ENCODE measurements around the gene GON4L. TPM values are rescaled to one million over a fixed set of nuclear protein-coding genes. Genes with fewer than 3 reads are reported as not detected.

Gene GON4L
- total and polyA plus RNA-seq, 2 experiments from 2014 or later: 45.2 to 93.1 TPM

DNA sequence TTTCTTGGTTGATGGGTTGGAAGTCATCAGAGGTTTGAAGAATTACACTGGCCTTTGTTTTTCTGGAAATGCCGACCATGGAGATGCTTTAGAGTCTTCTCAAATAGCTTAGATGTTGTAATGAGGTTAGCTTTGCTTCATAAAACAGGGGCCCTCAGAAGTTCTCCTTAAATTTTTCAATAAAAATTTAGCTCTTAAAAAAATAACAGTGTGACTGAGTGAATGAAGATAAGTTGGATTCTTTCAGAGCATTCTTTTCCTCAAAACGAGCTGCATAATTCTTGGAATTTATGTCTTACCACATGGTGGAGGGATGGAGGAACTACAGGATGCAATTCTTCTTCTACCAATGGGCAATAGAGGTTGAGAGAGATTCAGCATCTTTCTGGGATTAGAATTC, 25.8 kb upstream of the GON4L start:
- Histone ChIP-seq H3K9me2 (ENCODE audit: insufficient read depth) (no peaks in the 10 kb centered on the region), H3K27ac (ENCODE audit: low read depth) (no peak overlapping the region), H3K27me3 (ENCODE audit: insufficient read depth) (no peaks in the 10 kb centered on the region), H3K4me1 (ENCODE audit: insufficient read depth) (0 out of 2 replicates have a peak, but pooled peaks cover 3% of the 10 kb centered on the region), H3K79me2 (replicated peaks; ENCODE audit: insufficient read depth) (no peaks in the 10 kb centered on the region), H3K4me2 (no peak overlapping the region), H3K4me3 (no peak overlapping the region), H4K20me1 (replicated peaks; ENCODE audit: insufficient read depth) (no peaks in the 10 kb centered on the region), H3K36me3 (ENCODE audit: insufficient read depth) (no peaks in the 10 kb centered on the region; the same call in 1 of the 2 replicates), H3F3A (replicated peaks; ENCODE audit: low read depth) (no peaks in the 10 kb centered on the region), H2AFZ (no peak overlapping the region)
- Mint-ChIP-seq H3K27ac (no peak overlapping the region), H3K27me3 (ENCODE audit: insufficient read depth, low read depth, poor library complexity) (peaks cover 6% of the 10 kb centered on the region), H3K4me3 (no peak overlapping the region), H3K36me3 (ENCODE audit: low read depth) (no peaks in the 10 kb centered on the region), H3K4me1 (peaks cover 8% of the 10 kb centered on the region), H3K9me3 (no peaks in the 10 kb centered on the region)
- TF ChIP-seq, protein P1, sequence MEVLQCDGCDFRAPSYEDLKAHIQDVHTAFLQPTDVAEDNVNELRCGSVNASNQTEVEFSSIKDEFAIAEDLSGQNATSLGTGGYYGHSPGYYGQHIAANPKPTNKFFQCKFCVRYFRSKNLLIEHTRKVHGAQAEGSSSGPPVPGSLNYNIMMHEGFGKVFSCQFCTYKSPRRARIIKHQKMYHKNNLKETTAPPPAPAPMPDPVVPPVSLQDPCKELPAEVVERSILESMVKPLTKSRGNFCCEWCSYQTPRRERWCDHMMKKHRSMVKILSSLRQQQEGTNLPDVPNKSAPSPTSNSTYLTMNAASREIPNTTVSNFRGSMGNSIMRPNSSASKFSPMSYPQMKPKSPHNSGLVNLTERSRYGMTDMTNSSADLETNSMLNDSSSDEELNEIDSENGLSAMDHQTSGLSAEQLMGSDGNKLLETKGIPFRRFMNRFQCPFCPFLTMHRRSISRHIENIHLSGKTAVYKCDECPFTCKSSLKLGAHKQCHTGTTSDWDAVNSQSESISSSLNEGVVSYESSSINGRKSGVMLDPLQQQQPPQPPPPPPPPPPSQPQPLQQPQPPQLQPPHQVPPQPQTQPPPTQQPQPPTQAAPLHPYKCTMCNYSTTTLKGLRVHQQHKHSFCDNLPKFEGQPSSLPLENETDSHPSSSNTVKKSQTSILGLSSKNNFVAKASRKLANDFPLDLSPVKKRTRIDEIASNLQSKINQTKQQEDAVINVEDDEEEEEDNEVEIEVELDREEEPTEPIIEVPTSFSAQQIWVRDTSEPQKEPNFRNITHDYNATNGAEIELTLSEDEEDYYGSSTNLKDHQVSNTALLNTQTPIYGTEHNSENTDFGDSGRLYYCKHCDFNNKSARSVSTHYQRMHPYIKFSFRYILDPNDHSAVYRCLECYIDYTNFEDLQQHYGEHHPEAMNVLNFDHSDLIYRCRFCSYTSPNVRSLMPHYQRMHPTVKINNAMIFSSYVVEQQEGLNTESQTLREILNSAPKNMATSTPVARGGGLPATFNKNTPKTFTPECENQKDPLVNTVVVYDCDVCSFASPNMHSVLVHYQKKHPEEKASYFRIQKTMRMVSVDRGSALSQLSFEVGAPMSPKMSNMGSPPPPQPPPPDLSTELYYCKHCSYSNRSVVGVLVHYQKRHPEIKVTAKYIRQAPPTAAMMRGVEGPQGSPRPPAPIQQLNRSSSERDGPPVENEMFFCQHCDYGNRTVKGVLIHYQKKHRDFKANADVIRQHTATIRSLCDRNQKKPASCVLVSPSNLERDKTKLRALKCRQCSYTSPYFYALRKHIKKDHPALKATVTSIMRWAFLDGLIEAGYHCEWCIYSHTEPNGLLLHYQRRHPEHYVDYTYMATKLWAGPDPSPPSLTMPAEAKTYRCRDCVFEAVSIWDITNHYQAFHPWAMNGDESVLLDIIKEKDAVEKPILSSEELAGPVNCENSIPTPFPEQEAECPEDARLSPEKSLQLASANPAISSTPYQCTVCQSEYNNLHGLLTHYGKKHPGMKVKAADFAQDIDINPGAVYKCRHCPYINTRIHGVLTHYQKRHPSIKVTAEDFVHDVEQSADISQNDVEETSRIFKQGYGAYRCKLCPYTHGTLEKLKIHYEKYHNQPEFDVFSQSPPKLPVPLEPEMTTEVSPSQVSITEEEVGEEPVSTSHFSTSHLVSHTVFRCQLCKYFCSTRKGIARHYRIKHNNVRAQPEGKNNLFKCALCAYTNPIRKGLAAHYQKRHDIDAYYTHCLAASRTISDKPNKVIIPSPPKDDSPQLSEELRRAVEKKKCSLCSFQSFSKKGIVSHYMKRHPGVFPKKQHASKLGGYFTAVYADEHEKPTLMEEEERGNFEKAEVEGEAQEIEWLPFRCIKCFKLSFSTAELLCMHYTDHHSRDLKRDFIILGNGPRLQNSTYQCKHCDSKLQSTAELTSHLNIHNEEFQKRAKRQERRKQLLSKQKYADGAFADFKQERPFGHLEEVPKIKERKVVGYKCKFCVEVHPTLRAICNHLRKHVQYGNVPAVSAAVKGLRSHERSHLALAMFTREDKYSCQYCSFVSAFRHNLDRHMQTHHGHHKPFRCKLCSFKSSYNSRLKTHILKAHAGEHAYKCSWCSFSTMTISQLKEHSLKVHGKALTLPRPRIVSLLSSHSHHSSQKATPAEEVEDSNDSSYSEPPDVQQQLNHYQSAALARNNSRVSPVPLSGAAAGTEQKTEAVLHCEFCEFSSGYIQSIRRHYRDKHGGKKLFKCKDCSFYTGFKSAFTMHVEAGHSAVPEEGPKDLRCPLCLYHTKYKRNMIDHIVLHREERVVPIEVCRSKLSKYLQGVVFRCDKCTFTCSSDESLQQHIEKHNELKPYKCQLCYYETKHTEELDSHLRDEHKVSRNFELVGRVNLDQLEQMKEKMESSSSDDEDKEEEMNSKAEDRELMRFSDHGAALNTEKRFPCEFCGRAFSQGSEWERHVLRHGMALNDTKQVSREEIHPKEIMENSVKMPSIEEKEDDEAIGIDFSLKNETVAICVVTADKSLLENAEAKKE (CRISPR knock-in tag; IDR thresholded peaks at IDR 0.05): no peak
- TF ChIP-seq ETS1 (IDR thresholded peaks at IDR 0.05) (no peak), EZH2phosphoT487 (IDR thresholded peaks at IDR 0.05; ENCODE audit: unreplicated experiment) (no peak), JUNB (IDR thresholded peaks at IDR 0.05; ENCODE audit: unreplicated experiment) (no peak), NANOG (IDR thresholded peaks at IDR 0.05; ENCODE audit: borderline replicate concordance) (no peak)
- DNase-seq (ENCODE audit: low spot score) (no peak), ATAC-seq (no peak)

- H3K9me3 Mint-ChIP-seq: no peaks in the 10 kb centered on the region
- H3K27me3 Mint-ChIP-seq (ENCODE audit: insufficient read depth, low read depth, poor library complexity): peaks cover 6% of the 10 kb centered on the region
- no peak overlapping the region for H3K4me3 ChIP-seq
- no peaks in the 10 kb centered on the region for H3K79me2 ChIP-seq (replicated peaks; ENCODE audit: insufficient read depth)
- H4K20me1 ChIP-seq (replicated peaks; ENCODE audit: insufficient read depth): no peaks in the 10 kb centered on the region
- no peaks in the 10 kb centered on the region for H3K9me2 ChIP-seq (ENCODE audit: insufficient read depth)
- H3K27ac Mint-ChIP-seq: no peak overlapping the region
- no peak overlapping the region for H3K27ac ChIP-seq (ENCODE audit: low read depth)
- no peak for ATAC-seq
- no peak overlapping the region for H2AFZ ChIP-seq
- H3K36me3 Mint-ChIP-seq (ENCODE audit: low read depth): no peaks in the 10 kb centered on the region
- H3K27me3 ChIP-seq (ENCODE audit: insufficient read depth): no peaks in the 10 kb centered on the region
- H3K4me2 ChIP-seq: no peak overlapping the region
- no peaks in the 10 kb centered on the region; the same call in 1 of the 2 replicates for H3K36me3 ChIP-seq (ENCODE audit: insufficient read depth)
- H3K4me3 Mint-ChIP-seq: no peak overlapping the region
- H3F3A ChIP-seq (replicated peaks; ENCODE audit: low read depth): no peaks in the 10 kb centered on the region
- peaks cover 8% of the 10 kb centered on the region for H3K4me1 Mint-ChIP-seq
- no peak for DNase-seq (ENCODE audit: low spot score)
- H3K4me1 ChIP-seq (ENCODE audit: insufficient read depth): 0 out of 2 replicates have a peak, but pooled peaks cover 3% of the 10 kb centered on the region
- TF ChIP-seq CTCF (conservative IDR thresholded peaks at IDR 0.05; ENCODE audit: low read depth in 2 of 2) (no peak), ZNF331 (CRISPR knock-in tag; IDR thresholded peaks at IDR 0.05; ENCODE audit: low read depth) (no peak), EZH2 (IDR thresholded peaks at IDR 0.05; ENCODE audit: low read depth, unreplicated experiment) (no peak)
Measured at GRCh38 chr1:155882235-155882634, 25.2 kb upstream of the GON4L start.
